Large intestine (tissue), 12 donors: ENCODE measurements around the gene PRM3. TPM values are rescaled to one million over a fixed set of nuclear protein-coding genes. Genes with fewer than 3 reads are reported as not detected.

Source experiments
- DNase-seq, 2 donors: peaks; one replicate each; pipeline versions ENCODE4 v3.0.0 to v3.0.0-alpha.2; 2013
- H3K27ac ChIP-seq: one replicate; pipeline ENCODE4 v1.5.1; 2013; ENCODE audit warnings: low read length
- H3K27me3 ChIP-seq: 2 replicates; pipeline ENCODE4 v1.6.1; 2013; ENCODE audit warnings: low read length; ENCODE audit not compliant: control insufficient read depth, insufficient read depth
- H3K36me3 ChIP-seq: 2 replicates; pipeline ENCODE4 v1.6.1; 2013; ENCODE audit warnings: low read length; ENCODE audit not compliant: control insufficient read depth, insufficient read depth
- H3K4me1 ChIP-seq: one replicate; pipeline ENCODE4 v1.6.1; 2013; ENCODE audit warnings: low read length; ENCODE audit not compliant: control insufficient read depth, insufficient read depth
- H3K4me3 ChIP-seq: one replicate; pipeline ENCODE4 v1.5.1; 2013; ENCODE audit warnings: low read length
- H3K9me3 ChIP-seq: one replicate; pipeline ENCODE4 v1.6.1; 2013; ENCODE audit warnings: mild to moderate bottlenecking, low read depth, low read length, moderate library complexity; ENCODE audit not compliant: control insufficient read depth
- WGBS: methylation state at CpG from one replicate; pipeline ENCODE4 v1.1.5; 2013; ENCODE audit warnings: low lambda C conversion rate; ENCODE audit not compliant: insufficient coverage; 5-methylcytosine and 5-hydroxymethylcytosine counted together
- long read RNA-seq, 11 donors: transcript quantifications; one replicate each; lab custom pipeline, GENCODE V29; 2026
- polyA plus RNA-seq: library from polyadenylated mRNA; unstranded; fragments of 120-200 nt; gene quantifications from one replicate; pipeline ENCODE4 v1.2.1, GENCODE V29; 2013

Gene PRM3, protein sequence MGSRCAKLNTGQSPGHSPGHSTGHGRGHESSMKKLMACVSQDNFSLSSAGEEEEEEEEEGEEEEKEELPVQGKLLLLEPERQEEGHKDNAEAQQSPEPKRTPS
- not detected for polyA plus RNA-seq
- long read RNA-seq, donor 1 = 0 reads
- long read RNA-seq, donor 2 = 0 reads
- long read RNA-seq, donor 3 = 0 reads
- long read RNA-seq, donor 4 = 0 reads
- long read RNA-seq, donor 5 = 0 reads
- long read RNA-seq, donor 6 = 0 reads
- long read RNA-seq, donor 7 = 0 reads
- long read RNA-seq, donor 8 = 0 reads
- long read RNA-seq, donor 9 = 0 reads
- long read RNA-seq, donor 10 = 0 reads
- long read RNA-seq, donor 11 = 0 reads

DNA sequence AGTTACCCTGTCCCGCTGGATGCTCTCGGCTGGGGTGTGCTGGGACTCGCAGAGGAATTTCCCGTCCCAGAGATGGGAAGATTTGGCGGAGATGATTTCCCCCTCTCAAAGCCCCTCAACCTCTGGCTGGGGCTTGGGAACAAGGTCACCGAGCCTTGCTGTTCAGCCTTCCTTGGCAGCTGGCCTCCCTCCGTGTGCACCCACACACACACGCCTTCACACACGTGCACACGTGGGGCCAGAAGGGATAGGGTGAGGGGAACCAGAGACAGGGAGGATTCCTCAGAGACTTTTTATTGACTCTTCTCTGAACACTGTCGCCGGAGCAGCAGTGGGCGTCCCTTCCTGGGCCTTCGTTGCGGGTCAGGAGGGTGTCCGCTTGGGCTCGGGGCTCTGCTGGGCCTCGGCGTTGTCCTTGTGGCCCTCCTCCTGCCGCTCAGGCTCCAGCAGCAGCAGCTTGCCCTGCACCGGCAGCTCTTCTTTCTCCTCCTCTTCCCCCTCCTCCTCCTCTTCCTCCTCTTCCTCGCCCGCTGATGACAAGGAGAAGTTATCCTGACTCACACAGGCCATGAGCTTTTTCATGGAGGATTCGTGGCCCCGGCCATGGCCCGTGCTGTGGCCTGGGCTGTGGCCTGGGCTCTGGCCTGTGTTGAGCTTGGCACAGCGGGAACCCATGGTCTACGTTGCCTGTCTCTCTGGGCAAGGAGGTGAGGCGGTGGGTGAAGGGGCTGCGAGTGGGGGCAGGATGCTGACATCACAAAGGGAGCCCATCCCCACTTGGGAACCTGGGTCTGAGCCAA is at the start of gene PRM3:
Gene PRM3, minus strand, starts transcription at position 709 of the 800 bp plus-strand sequence. Its CDS starts 34 bp downstream, at position 675.
- H3K36me3 ChIP-seq = no peaks in the 10 kb centered on the region
- no peaks in the 10 kb centered on the region for H3K4me1 ChIP-seq
- no peak for DNase-seq
- no peak within 1 kb of the TSS for H3K4me3 ChIP-seq
- no peaks in the 10 kb centered on the region for H3K27me3 ChIP-seq
- H3K9me3 ChIP-seq = no peaks in the 10 kb centered on the region
- 87% methylated on average over 6 of the region's 30 CpGs for WGBS
- H3K27ac ChIP-seq = no peak within 1 kb of the TSS

GRCh38 chr16:11322823-11323222 is 49.4 kb upstream of the PRM3 start:
- no peak for DNase-seq
- WGBS = no CpG with 5 or more reads among the region's 3 CpGs
- H3K4me1 ChIP-seq = no peaks in the 10 kb centered on the region

DNA sequence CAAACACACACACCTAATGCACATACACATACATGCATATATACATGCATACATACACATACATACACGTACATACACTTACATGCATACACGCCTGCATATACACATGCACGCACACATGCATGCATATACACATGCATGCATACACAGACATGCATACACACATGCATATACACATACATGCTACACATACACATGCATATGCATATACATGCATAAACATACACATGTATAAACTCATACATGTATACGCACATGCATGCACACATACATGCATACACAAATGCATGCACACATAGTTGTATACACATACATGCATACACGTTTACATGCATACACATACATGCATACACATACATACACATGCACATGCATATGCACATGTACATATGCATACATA is 48.2 kb upstream of the PRM3 start:
- Histone ChIP-seq H3K9me3 (no peaks in the 10 kb centered on the region), H3K4me3 (no peak overlapping the region), H3K27ac (no peak overlapping the region), H3K36me3 (no peaks in the 10 kb centered on the region), H3K4me1 (no peaks in the 10 kb centered on the region), H3K27me3 (no peaks in the 10 kb centered on the region)
- WGBS = no CpG with 5 or more reads among the region's 5 CpGs
- no peak for DNase-seq

More at GRCh38 chr16:11322823-11323222, 49.4 kb upstream of the PRM3 start:
- H3K36me3 ChIP-seq = no peaks in the 10 kb centered on the region
- no peak overlapping the region for H3K27ac ChIP-seq
- H3K9me3 ChIP-seq = peaks cover 2% of the 10 kb centered on the region
- no peaks in the 10 kb centered on the region for H3K27me3 ChIP-seq
- no peak overlapping the region for H3K4me3 ChIP-seq

DNA sequence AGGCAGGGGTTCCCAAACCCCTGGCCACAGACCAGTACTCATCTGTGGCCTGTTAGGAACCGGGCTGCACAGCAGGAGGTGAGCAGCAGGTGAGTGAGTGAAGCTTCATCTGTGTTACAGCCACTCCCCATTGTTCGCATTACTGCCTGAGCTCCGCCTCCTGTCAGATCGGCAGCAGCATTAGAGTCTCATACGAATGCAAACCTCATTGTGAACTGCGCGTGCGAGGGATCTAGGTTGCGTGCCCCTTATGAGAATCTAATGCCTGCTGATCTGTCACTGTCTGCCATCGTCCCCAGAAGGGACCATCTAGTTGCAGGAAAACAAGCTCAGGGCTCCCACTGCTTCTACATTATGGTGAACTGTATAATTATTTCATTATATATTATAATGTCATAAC is 46.7 kb upstream of the PRM3 start:
- Histone ChIP-seq H3K27me3 (no peaks in the 10 kb centered on the region), H3K4me3 (no peak overlapping the region), H3K9me3 (no peaks in the 10 kb centered on the region), H3K36me3 (no peaks in the 10 kb centered on the region), H3K27ac (no peak overlapping the region), H3K4me1 (no peaks in the 10 kb centered on the region)
- no peak for DNase-seq
- WGBS = 40% methylated on average over 1 of the region's 10 CpGs

DNA sequence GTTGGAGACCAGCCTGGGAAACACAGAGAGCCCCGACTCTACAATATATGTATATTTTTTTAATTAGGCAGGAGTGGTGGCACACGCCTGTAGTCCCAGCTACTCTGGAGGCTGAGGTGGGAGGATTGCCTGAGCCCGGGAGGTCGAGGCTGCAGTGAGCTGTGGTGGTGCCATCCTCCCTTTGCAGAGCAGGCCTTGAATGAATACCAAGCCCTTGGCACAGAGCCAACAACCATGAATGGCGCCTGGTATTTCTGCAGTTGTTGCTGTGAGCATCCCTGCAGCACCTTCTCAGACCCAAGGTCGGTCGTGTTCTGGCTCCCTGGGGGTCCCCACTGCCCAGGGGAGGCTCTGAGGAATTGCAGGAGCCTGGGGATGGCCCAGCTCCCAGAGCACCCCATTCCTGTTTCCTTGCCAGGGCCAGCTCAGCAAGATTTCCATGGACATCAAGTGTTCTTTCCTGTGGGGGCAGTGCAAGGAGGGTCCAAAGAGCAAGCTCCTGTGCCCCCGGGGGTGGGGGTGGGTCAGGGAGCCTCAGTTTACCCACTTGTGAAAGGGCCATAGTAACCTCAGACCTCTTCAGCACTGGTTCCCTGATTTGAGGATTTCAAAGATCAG is 46.2 kb upstream of the PRM3 start:
- Histone ChIP-seq H3K4me1 (no peaks in the 10 kb centered on the region), H3K4me3 (no peak overlapping the region), H3K27me3 (no peaks in the 10 kb centered on the region), H3K9me3 (no peaks in the 10 kb centered on the region), H3K27ac (no peak overlapping the region), H3K36me3 (no peaks in the 10 kb centered on the region)
- WGBS = no CpG with 5 or more reads among the region's 8 CpGs
- no peak for DNase-seq

DNA sequence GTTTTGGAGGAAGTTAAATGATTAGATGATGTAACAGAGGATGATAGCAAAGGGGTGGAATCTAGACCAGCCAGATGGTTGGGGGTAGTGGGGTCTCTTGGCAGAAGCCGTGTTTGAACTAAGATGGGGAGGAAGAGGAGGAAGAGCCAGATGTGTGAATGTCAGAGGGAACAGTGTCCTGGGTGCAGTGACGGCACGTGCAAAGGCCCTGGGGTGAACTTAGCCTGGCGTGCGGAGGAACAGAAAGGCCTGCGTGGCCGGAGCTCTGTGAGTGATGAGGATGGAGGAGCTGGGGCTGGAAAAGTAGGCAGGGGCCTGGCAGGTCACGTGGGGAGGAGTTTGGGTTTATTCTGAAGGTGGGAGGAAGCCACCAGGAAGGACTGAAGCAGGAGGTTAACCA is 45.4 kb upstream of the PRM3 start:
- no peaks in the 10 kb centered on the region for H3K27me3 ChIP-seq
- no peak overlapping the region for H3K4me3 ChIP-seq
- no peaks in the 10 kb centered on the region for H3K36me3 ChIP-seq
- no peak for DNase-seq
- WGBS = 83% methylated on average over 1 of the region's 8 CpGs
- no peak overlapping the region for H3K27ac ChIP-seq
- no peaks in the 10 kb centered on the region for H3K9me3 ChIP-seq
- H3K4me1 ChIP-seq = no peaks in the 10 kb centered on the region

DNA sequence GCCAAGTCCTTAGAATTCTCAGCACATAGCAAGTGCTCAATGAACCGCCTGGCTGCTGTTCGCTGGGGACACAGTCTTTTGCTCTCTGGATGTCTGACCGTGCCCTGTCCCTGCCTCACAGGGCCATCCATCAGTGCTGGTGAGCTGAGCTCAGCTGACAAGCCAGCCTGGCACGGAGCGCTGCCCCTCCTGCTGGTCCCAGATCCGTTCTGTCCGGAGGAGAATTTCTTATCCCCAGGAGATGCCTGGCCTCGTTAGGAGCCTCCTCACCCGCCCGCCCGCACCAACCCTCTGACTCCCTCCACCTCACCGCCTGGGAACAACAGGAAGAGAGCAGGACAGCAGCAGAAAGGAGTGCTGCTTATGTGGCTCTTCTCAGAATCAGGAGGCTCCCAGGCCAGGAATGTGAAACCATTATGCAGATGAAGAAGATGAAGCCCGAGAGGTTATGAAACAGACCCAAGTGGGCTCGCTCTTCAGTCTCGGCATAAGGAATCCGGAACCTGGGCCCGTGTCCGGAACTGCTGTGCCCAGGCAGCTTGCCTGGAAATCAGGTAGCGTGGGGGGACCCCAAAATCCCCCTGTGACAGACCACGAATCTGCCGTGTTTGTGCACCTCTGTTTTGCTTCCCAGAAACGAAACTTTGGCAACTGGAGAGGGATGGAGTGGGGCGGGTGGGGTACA is 43.0 kb upstream of the PRM3 start:
- no peak for DNase-seq
- Histone ChIP-seq H3K27me3 (no peaks in the 10 kb centered on the region), H3K36me3 (no peaks in the 10 kb centered on the region), H3K9me3 (no peaks in the 10 kb centered on the region), H3K4me3 (no peak overlapping the region), H3K27ac (no peak overlapping the region), H3K4me1 (peaks cover 8% of the 10 kb centered on the region)
- no CpG with 5 or more reads among the region's 23 CpGs for WGBS

GRCh38 chr16:11315510-11315909 is 42.1 kb upstream of the PRM3 start:
- no CpG with 5 or more reads among the region's 13 CpGs for WGBS
- H3K9me3 ChIP-seq = no peaks in the 10 kb centered on the region
- DNase-seq = no peak
- H3K27me3 ChIP-seq = no peaks in the 10 kb centered on the region
- H3K36me3 ChIP-seq = no peaks in the 10 kb centered on the region
- no peak overlapping the region for H3K4me3 ChIP-seq
- H3K4me1 ChIP-seq = peaks cover 8% of the 10 kb centered on the region
- H3K27ac ChIP-seq = no peak overlapping the region

DNA sequence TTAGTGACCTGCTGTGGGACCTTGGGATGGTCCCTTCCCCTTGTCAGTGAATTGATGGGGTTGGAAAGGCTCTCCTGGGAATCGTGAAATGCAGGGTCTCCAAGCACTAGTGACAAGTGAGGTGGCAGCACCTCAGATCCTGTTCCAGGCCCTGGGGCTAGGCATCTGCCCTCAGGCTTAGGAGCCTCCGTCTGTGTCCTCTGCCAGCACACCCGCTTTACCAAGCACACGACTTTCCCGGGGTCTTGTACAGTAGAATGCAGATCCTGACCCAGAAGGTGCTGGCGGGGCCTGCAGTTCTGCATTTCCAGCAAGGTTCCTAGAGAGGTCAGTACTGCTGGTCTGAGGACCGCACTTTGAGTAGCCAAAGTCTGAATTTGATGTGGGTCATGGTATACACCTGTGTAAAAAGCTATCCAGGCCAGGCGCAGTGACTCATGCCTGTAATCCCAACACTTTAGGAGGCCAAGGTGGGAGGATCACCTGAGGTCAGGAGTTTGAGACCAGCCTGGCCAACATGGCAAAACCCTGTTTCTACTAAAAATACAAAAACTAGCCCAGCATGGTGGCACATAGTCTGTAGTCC is 41.0 kb upstream of the PRM3 start:
- H3K9me3 ChIP-seq = no peaks in the 10 kb centered on the region
- WGBS = no CpG with 5 or more reads among the region's 8 CpGs
- peaks cover 8% of the 10 kb centered on the region for H3K4me1 ChIP-seq
- no peaks in the 10 kb centered on the region for H3K27me3 ChIP-seq
- no peaks in the 10 kb centered on the region for H3K36me3 ChIP-seq
- H3K27ac ChIP-seq = no peak overlapping the region
- no peak overlapping the region for H3K4me3 ChIP-seq
- DNase-seq = no peak
